WI38 (cell line): ENCODE measurements around the gene ZBTB38.

Experiments
- H3K4me3 ChIP-seq: 2 replicates; pipeline ENCODE4 v1.5.1; 2011; ENCODE audit warnings: low read depth, mild to moderate bottlenecking, control low read depth, low read length
- CTCF ChIP-seq: IDR thresholded peaks from 2 replicates; pipeline ENCODE4 v1.5.1; 2012; ENCODE audit warnings: low read depth, mild to moderate bottlenecking, control low read depth, low read length

Gene ZBTB38

GRCh38 chr3:141414800-141415462 is 46.6 kb downstream of the ZBTB38 start:
- no peak for TF ChIP-seq CTCF
- H3K4me3 ChIP-seq = no peak overlapping the region

GRCh38 chr3:141415953-141416352 is 47.6 kb downstream of the ZBTB38 start:
- H3K4me3 ChIP-seq = no peak overlapping the region
- TF ChIP-seq CTCF = no peak
